NOMO-1 treated with dmso at 0.1 percent for 144 hours (cell line): ENCODE measurements around the gene PDLIM5.
"Not testable (repeated sequence)": the region's sequence is repeated elsewhere in the genome, so short reads cannot be mapped to it uniquely, and the experiment has no call there.

Experiments
- DNase-seq: peaks from one replicate; lab custom pipeline; 2025; ENCODE audit not compliant: unreplicated experiment; lab: John Stamatoyannopoulos, UW

Gene PDLIM5

DNA sequence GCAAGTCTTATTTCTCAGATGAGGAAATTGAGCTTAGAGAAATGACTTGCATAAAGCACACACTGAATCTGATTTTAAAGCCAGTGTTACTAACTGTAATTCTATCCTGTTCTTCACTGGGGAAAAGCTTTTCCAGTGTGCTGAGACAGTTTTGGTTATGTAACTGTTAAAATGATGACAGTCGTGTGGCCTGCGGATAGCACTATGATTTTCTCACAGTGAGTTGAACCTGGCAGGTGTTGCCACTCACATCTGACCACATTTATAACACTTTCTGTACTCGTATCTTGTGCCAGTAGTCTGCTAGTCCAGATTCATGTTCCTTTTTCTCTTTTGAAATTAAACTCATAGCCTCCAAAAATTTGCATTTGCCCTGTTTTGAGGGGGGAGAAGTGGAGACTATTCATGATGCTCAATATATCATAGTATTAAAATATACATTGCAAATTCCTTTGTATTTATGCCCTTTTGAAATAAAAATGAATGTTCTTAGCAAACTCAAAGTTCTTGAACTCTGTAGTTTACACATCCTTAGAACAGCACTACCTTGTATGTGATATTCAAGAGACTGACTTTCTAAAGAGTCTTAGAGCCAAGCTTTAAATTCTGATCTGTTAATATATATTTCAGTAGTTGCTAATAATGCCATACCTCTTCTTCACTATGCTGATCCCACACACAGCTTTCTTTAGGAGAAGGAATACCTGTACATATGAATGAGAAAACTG is 132.3 kb downstream of the PDLIM5 start:
- no peak for DNase-seq

DNA sequence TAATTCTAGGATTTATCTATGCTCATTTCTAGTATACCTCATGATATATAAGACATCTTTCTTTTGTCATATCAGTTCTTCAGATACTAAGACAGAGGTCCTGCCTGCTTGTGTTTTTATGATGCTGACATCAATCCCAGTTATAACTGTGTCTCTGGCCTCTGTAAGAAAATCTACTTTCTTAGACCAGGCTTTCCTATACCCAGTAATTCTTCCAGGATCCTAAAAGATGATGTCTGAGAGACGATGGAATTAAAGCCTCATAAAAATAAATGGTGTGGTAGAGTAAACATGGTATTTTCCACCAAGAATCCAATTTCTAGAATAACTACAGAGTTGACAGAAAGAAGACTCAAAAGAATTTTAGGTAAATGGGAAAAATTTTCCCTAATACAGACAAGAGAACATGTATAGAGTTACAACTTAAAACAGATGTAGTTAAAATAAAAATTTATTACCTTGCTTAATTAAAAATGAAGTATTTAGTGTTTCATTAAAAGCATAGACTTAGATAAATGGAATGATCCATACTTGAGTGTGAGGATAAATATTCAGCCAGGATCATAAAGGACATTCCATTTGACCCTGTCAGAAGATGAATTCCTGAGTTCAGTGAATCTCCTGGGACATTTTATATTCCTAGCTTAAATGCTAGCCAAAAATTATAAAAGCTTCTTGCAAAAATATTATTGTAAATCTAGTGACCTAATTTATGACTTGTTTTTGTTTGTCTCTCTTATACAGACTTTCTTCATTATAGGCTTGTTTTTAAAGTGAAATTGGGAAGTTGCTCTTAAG is 137.4 kb downstream of the PDLIM5 start:
- no peak for DNase-seq

DNA sequence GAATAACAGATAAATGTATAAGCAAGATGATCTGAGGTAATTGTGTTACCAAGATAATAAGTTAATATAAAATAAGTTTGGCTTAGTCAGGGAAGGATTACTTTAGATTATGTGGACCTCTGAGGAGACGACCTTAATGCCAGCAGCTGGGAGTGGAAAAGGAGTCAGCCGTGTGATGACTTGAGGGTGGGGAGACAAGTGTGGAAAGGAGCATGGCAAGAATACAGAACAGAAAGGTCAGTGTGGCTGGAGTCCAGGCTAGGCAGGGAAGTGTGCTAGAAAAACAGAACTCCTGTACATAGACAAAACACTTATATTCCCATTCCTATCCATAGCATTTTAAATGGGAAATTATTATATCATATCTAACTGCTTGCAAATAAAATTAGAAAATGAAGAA is 138.8 kb downstream of the PDLIM5 start:
- DNase-seq = no peak

DNA sequence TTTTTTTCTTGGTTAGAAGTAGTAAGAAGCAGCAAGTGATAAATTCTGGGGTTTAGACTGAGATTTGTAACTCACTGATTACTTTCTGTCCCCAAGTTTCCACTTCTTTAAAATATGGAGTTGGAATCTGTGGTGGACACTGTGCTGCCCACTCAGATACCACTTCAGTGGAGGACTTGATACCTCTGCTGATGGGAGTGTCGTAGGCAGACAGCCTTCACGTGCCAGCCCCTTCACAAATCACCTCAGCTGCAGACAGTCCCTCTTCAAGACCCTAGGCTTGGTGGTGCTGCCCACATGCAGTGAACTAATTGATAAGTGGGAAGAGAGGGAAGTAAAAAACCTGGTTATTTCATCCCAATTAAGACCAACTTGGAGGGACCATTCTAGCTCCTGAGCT is 139.5 kb downstream of the PDLIM5 start:
- DNase-seq = no peak

DNA sequence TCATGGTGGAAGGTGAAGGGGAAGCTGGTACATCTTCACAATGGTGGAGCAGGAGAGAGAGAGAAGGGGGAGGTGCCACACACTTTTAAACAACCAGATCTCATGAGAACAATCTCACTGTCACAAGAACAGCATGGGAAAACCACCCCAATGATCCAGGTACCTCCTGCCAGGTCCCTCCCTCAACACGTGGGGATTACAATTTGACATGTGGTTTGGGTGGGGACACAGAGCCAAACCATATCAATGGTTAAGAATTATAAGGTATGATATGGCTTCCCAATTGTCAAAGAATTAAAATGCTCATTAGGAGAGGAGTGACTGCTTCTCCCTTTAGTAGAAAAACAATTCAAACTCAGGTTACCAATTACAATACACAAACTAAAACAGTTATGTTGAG is 143.3 kb downstream of the PDLIM5 start:
- DNase-seq = no peak

DNA sequence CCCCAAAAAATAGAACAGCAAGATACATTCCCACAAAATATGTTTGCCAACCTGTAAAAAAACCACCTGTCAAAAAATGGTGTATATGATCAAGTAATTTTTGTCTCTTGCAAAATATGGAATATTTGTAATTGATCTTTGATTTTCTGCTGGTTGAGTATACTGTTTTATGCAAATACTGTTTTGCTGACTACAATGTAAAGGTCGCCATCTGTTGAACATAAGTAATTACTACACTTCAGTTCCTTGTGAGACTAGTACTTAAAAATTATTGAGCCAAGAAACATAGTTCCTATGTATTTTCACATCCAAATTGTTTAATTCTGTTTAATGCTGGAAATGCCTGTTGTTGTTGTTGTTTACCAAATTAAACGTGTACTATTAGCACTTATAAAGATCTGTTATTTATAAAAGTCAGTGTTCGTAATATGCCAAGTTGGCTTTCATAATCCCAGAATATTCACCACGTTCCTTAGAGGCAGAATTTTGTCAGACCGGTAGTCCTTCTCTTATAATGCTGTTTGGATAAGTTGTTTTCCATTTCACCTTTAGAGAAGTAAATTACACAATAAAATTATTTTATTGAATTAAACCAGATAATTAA is 144.2 kb downstream of the PDLIM5 start:
- no peak for DNase-seq

DNA sequence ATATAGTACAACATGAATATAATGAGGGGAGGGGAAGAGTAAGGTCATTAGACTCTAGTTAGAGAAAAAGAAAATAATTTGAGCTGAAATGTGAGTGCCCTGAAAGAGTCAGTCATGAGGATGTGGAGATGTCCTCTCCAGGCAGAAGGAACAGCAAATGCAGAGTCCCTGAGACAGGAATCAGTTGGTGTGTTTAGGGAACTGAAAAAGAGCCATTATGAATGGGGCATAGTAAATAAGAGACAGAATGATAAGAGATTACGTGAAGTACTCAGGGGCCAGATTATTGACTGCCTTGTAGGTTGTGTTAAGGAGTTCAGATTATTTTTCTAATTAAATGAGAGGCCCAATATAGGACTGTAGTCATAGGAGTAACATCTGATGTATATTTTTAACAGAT is 147.0 kb downstream of the PDLIM5 start:
- DNase-seq = no peak

GRCh38 chr4:94603170-94603747 is 151.5 kb downstream of the PDLIM5 start:
- DNase-seq = no peak

DNA sequence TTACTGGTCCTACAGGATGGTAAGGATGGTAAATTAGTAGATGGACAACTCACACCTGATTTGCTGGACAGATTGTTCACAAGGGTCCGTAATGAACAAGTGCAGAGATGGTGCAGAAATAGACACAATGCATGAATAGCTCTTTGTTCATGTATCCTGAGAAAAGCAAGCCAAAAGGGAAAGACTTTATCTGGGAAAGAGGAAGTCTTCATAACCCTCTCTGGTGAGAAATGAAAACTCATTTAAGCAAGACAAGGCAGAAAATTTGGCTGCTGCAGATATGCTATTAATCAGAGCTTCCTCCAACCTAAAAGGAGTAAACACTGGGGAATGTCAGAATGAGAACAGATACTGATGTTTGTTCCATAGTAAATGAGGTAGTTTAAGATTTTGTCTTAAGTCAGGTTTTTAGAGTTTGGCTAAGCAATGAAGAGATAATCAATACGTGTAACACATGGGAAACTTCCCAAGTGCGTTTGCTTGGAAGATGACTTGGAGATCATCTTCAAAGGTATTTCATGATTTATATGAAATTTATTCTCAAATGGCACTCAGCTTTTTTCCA is 153.6 kb downstream of the PDLIM5 start:
- no peak for DNase-seq

- DNase-seq = no peak
Observed at GRCh38 chr4:94610145-94610544, 158.4 kb downstream of the PDLIM5 start.

GRCh38 chr4:94613248-94613647 is 161.5 kb downstream of the PDLIM5 start:
- DNase-seq = no peak

DNA sequence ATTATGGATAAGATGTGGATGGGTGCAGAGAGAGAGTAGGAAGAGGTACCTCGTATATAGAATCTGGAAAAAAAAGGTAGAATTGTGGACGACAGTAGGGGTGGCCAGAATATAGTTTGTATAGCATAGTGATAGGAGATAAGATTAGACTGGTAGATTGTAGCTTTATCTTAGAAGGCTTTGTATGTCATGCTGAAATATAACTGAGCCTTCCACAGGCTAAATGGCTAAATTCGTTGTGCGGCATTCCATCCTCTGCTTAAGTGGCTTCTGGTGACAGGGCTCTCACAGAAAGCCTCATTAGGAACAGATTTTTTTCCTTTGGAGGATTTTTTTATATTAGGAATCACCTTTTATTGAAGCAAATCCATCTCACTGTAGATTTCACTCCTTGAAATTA is 163.7 kb downstream of the PDLIM5 start:
- no peak for DNase-seq

- no peak for DNase-seq
Observed at GRCh38 chr4:94621491-94622080, 169.8 kb downstream of the PDLIM5 start.

- no peak for DNase-seq
Observed at GRCh38 chr4:94623126-94623911, 171.6 kb downstream of the PDLIM5 start.

DNA sequence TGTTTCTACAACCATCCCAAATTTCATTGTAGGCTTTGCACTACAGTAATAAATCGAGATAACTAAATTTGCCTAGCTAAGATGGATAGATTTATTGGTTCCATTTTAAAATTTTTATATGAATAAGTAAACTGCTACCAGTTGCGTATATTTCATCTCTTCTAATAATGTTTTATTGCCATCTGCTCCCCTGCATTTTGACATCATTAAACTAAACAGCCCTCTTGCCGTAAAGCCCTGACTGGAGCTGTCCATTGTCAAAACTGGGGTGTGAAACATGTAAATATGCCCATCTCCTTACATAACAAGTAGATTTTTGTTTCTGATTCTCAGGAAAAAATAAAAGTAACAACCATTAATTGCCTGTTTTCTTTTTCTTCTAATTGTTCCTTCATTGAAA is 175.2 kb downstream of the PDLIM5 start:
- DNase-seq = no peak

DNA sequence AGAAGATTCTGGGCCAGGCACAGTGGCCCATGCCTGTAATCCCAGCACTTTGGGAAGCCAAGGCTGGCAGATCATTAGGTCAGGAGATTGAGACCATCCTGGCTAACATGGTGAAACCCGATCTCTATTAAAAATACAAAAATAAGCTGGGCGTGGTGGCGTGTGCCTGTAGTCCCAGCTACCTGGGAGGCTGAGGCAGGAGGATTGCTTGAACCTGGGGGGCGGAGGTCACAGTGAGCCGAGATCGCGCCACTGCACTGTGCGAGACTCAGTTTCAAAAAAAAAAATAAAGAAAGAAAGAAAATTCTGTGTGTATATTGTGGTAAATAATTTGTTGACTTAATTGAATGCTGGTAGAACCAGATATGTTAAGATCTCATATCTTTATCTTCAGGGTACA is 177.3 kb downstream of the PDLIM5 start:
- not testable (repeated sequence) for DNase-seq

- no peak for DNase-seq
Observed at GRCh38 chr4:94629837-94630236, 178.1 kb downstream of the PDLIM5 start.

DNA sequence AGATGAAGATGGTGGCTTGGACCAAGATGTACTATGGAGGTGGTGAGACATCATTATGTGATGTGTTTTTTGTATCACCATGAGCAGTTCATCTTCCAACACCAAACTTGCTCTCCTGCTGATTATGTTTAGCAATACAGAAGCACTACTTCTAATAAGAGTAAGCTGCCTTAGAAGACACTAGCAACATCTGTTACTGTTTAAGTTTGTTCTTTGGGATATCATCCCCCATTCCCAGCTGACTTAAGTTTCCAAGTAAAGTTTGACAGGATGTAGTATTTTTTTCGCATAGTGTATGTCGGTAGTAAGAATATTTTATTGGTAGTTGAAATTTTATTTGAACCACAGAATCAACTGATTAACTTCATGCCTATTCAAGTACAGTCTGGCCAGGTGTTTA is 182.5 kb downstream of the PDLIM5 start:
- DNase-seq = no peak

DNA sequence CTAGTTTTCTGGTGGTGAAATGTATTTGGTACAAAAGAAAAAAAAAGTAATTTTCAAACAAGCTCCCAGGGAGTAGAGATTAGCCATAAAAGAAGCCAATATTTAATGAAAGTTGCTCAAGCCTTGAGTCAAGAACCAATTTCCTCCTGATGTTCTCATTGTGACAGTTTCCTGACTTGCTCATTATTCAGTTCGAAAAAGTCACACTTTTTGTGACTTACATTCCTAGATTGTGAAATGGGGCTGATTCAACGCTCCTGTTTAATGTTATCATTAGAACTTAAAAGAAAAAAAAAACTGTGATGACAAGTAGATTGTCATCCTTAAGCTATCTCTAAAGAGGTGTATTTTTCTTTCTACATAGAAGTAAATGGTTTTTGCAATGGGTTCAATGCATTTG is 183.4 kb downstream of the PDLIM5 start:
- no peak for DNase-seq

- DNase-seq = no peak
Observed at GRCh38 chr4:94636004-94636403, 184.3 kb downstream of the PDLIM5 start.
